SK-N-MC (cell line): ENCODE measurements around the gene KCNB1.

Source experiments
- EZH2 ChIP-seq: fragments of 200-600 bp; sonication (generic); IDR thresholded peaks from one replicate; pipeline ENCODE4 v1.6.1; 2017; ENCODE audit warnings: antibody characterized with exemption
- FOXP2 ChIP-seq: optimal IDR thresholded peaks from 2 replicates; pipeline ENCODE3; 2011; ENCODE audit warnings: mild to moderate bottlenecking, moderate library complexity; ENCODE audit not compliant: insufficient read depth; ENCODE audit errors: extremely low read length, control extremely low read depth

GRCh38 chr20:49513517-49513916 is 31.0 kb upstream of the KCNB1 start:
- TF ChIP-seq FOXP2 (no peak), EZH2 (no peak)
